NCI-H1417 (cell line): Measurements from ENCODE around the gene MEG3.
A peak's percentile ranks its signal among the peaks of the same experiment; 100 is the strongest.
"Not testable (repeated sequence)": the region's sequence is repeated elsewhere in the genome, so short reads cannot be mapped to it uniquely, and the experiment has no call there.

Experiments used
- DNase-seq, 3 experiments: peaks; one replicate each; lab custom pipeline; 2025; lab: John Stamatoyannopoulos, UW

The MEG3 gene

GRCh38 chr14:100788942-100789341 is 37.0 kb upstream of the MEG3 start:
- DNase-seq = no peak

DNA sequence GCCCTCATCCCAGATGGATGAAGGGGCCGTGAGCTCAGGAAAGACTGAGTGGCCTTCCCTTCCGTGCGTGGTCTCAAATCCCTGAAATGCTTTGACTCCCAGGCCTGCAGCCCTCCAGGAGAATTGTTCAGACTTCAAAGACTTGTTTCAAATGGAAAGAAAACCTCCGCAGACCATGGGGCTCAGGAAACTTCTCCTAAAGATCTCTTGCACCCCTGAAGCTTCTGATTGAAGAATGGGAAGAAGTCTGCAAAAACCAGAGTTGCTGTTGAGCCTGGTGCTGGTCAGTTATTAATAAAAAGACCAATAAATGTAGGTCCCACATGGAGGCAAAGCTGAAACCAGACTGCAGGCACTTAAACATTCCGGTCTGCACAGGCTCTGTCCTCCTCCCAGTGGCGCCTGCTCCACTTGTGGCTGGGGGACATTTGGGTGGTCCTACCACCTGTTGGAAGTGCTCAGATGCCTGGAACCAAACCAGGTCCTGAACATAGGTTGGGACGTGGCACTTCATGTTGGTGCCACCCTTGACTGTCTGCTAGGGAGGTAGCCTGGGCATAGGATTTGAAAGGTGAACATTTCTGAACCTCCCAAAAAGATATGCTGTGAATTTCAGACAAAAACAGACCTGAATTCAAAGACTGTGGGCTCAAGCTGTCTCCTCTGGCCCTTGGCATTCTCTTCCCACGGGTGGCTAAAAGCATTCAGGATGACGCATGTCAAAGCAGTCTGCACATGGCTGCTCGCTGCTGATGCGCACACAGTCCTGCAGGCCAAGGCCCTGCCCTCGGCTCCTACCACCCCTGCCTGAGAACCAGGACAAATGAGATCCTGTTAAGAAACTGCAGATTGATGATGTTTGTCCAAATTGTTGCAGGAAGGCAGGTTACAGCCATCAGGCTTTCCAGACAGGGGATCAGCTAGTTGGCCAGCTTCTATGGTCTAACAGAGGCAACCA is 36.2 kb upstream of the MEG3 start:
- DNase-seq = no peak

GRCh38 chr14:100790502-100791347 is 35.2 kb upstream of the MEG3 start:
- DNase-seq = peak in 1 of 3 experiments; percentile 8

GRCh38 chr14:100791348-100791735 is 34.6 kb upstream of the MEG3 start:
- DNase-seq = no peak

- no peak for DNase-seq
These were observed 33.9 kb upstream of the MEG3 start for GRCh38 chr14:100791995-100792394.

DNA sequence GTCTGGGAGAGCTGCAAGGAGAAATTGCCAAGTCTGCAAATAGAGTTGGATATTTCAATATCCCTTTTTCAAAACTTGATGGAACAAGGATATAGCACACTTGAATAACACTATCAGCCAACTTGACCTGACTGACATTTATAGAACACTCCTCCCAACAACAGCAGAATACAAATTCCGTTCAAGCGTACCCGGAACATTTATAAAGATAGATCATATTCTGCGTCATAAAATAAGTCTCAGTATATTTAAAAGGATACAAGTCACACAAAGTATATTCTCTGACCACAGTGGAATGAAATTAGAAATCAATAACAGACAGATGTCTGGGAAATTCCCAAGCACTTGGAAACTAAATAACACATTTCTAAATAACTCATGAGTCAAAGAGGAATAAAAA is 29.0 kb upstream of the MEG3 start:
- DNase-seq = no peak

- no peak for DNase-seq
These were observed 25.9 kb upstream of the MEG3 start for GRCh38 chr14:100800041-100800440.

DNA sequence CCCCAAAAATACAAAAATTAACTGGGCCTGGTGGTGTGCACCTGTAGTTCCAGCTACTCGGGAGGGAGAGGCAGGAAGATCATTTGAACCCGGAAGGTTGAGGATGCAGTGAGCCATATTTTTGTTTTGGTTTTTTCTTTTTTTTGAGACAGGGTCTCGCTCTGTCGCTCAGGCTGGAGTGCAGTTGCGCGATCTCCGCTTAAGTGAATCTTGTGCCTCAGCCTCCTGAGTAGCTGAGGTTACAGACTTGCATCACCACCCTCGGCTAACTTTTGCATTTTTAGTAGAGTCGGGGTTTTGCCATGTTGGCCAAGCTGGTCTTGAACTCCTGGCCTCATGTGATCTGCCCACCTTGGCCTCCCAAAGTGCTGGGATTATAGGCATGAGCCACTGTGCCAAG is 24.5 kb upstream of the MEG3 start:
- not testable (repeated sequence) for DNase-seq

GRCh38 chr14:100802179-100802578 is 23.7 kb upstream of the MEG3 start:
- DNase-seq = no peak

GRCh38 chr14:100802766-100803165 is 23.2 kb upstream of the MEG3 start:
- DNase-seq = no peak

DNA sequence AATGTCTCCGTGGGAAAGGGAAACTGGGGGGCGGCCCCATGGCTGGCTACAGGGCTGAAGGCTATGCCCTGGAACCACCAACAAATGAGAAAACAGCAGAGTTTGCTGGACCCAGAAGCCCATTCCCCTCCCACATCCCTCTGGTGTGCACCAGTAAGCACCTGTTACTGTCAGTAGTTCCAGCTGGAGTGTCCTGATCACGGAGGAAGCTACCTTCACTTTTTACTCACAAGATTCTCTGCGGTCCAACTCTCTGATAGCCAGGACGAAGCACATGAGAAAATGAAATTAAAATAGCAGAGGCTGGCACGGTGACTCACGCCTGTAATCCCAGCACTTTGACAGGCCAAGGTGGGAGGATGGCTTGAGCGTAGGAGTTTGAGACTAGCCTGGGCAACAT is 22.7 kb upstream of the MEG3 start:
- DNase-seq = no peak

- no peak for DNase-seq
These were observed 22.2 kb upstream of the MEG3 start for GRCh38 chr14:100803676-100804075.

GRCh38 chr14:100804138-100804537 is 21.8 kb upstream of the MEG3 start:
- DNase-seq = no peak

- DNase-seq = no peak
These were observed 21.2 kb upstream of the MEG3 start for GRCh38 chr14:100804558-100805309.

DNA sequence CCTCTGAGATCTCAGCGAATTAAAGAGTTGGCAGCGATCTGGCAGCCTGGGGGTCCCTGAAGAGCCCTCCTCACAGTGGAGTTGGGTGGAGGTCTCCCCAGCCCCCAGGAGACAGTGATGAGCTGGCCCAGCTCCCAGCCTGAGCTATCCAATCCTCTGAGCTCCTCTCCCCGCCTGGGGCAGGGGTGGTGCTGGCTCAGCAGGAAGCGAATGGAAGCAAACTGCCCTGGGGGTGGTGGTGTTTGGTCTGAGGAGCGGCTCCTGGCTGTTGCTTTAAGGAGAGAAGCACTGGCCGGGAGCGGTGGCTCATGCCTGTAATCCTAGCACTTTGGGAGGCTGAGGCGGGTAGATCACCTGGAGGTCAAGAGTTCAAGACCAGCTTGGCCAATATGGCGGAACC is 19.5 kb upstream of the MEG3 start:
- no peak for DNase-seq

DNA sequence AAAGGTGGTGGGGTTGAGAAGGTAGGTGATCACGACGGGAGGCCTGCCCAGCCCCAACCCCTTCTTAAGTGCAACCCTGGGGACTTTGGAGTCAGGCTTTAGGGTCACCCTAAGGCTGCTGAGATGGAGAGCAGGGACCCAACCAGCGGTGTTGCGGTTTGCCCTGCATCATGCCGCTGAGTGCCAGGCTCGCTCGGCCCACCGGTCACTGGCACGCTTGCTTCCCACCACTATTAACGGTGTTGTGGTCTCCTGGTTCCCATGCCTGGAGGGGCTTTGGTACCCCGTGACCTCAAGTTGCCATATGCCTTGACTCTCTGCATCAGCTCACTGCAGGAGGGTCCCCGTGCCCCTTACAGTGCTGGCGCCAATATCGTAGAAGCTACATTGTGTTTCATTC is 18.4 kb upstream of the MEG3 start:
- DNase-seq = no peak

DNA sequence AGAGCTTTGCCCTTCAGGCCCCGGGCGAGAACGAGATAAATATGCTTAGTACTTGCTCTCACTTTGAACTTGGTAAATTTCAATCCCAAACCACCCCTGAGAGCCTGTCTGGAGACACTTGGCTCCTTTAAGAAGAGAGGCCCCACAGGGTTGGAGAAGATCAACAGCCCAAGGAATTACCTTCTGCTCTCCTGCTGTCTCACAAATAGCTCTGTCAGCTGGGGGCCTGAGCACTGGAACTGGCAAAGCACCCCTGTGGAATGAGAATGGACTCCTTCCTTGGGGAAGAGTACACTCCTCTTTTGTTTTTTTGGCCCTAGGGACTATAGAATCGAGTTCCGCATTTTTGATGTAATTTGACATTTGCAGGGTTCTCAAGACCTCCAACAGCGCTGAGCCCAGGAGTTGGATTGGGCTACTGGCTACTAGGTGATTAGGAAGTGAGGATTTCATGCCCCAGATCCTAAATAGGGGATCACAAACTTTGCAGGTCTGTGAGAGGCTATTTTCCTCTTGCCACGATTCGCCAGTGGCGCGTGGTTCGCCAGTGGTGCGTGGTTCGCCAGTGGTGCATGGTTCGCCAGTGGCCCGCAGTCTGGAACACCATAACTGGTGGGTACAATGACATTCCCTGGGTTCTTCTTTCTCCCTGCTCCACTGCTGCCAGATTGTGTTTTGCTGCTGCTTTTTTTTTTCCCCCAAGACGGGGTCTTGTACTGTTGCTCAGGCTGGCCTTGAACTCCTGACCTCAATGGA is 17.8 kb upstream of the MEG3 start:
- DNase-seq = no peak

GRCh38 chr14:100810435-100810834 is 15.5 kb upstream of the MEG3 start:
- DNase-seq = no peak

DNA sequence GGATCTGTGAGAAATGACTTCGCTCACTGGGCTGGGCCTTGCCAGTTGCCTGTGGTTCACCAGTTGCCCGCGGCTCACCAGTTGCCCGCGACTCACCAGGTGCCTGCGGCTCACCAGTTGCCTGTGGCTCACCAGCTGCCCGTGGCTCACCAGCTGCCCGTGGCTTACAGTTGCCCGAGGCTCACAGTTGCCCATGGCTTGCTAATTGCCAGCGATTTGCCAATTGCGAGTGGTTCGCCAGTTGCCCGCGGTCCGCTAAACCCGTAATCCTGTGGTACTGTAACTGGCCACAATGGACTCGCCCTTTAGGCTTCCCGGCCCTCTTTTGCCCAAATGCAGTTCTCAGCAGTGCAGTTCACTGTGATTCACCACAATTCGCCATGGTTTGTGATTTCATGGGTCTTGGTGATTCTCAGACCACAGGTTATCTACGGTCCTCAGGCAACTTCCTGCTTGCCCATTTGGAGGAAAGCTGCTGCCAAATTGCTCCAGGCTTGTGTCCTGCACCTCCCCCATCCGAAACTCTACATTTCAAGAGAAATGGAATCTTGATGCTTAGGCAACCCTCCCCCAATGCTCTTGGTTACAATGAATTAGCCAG is 15.0 kb upstream of the MEG3 start:
- DNase-seq = no peak

- no peak for DNase-seq
These were observed 12.6 kb upstream of the MEG3 start for GRCh38 chr14:100813291-100813690.
